Brain pericyte (primary cell): ENCODE measurements around the gene THAP9.

Source experiments
- DNase-seq: peaks from one replicate; pipeline ENCODE4 v3.0.0-alpha.2; 2012; ENCODE audit warnings: low read depth, low spot score

The THAP9 gene

GRCh38 chr4:82954212-82954611 lies 53.7 kb downstream of the THAP9 start:
- no peak for DNase-seq

GRCh38 chr4:82957045-82957444 lies 56.5 kb downstream of the THAP9 start:
- DNase-seq = no peak

GRCh38 chr4:82965763-82966162 lies 65.2 kb downstream of the THAP9 start:
- DNase-seq = no peak

GRCh38 chr4:82968972-82969371 lies 68.4 kb downstream of the THAP9 start:
- no peak for DNase-seq

- DNase-seq = no peak
Observed at GRCh38 chr4:82969414-82969813, 68.9 kb downstream of the THAP9 start.
